Ishikawa (cell line): ENCODE results near the gene MED12L.

ENCODE experiments used
- CEBPB ChIP-seq: IDR thresholded peaks from 2 replicates; pipeline ENCODE4 v1.6.1; 2012
- CREB1 ChIP-seq: IDR thresholded peaks from 2 replicates; pipeline ENCODE4 v1.6.1; 2012; ENCODE audit warnings: low read depth
- EGR1 ChIP-seq: IDR thresholded peaks from 2 replicates; pipeline ENCODE4 v1.6.1; 2012
- EP300 ChIP-seq: IDR thresholded peaks from 2 replicates; pipeline ENCODE4 v1.6.1; 2012; ENCODE audit warnings: borderline replicate concordance
- FOXM1 ChIP-seq: IDR thresholded peaks from 2 replicates; pipeline ENCODE4 v1.6.1; 2012; ENCODE audit warnings: low read depth, borderline replicate concordance
- NFIC ChIP-seq: IDR thresholded peaks from 2 replicates; pipeline ENCODE4 v1.6.1; 2012
- RAD21 ChIP-seq: IDR thresholded peaks from 2 replicates; pipeline ENCODE4 v1.6.1; 2012; ENCODE audit warnings: low read depth
- TAF1 ChIP-seq: IDR thresholded peaks from 2 replicates; pipeline ENCODE4 v1.6.1; 2012; ENCODE audit warnings: low read depth, mild to moderate bottlenecking
- TCF12 ChIP-seq: IDR thresholded peaks from 2 replicates; pipeline ENCODE4 v1.6.1; 2012; ENCODE audit warnings: low read depth
- TEAD4 ChIP-seq: IDR thresholded peaks from 2 replicates; pipeline ENCODE4 v1.6.1; 2012
- YY1 ChIP-seq: IDR thresholded peaks from 2 replicates; pipeline ENCODE4 v1.6.1; 2012; ENCODE audit warnings: low read depth
- ZBTB7A ChIP-seq: IDR thresholded peaks from 2 replicates; pipeline ENCODE4 v1.6.1; 2012; ENCODE audit warnings: low read depth
- TF ChIP-seq, protein P1 (sequence below): IDR thresholded peaks from 2 replicates; pipeline ENCODE4 v1.6.1; 2012
- TF ChIP-seq, protein P2 (sequence below): IDR thresholded peaks from 2 replicates; pipeline ENCODE4 v1.6.1; 2012
- TF ChIP-seq, protein P3 (sequence below): IDR thresholded peaks from 2 replicates; pipeline ENCODE4 v1.6.1; 2012; ENCODE audit warnings: low read depth, mild to moderate bottlenecking

MED12L gene

DNA sequence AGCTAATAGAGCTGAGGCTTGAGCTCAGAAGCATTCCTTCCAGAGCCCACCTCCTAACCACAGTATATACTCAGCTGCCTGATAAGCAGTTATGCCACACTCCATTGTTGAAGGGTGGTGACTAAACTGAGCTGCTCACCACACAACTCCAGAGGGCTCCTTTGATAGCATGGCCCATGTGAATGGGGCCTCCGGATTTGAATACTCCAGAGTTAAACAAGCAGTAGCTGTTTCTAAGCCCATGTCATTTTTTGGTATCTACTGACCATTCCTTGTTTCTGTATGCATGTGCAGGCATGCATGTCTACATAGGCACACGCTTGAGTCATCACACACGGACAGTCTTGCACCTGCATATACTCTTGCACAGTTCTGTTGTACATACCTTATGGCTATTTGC lies 346.5 kb downstream of the MED12L start:
- no peak for TF ChIP-seq FOXM1
- TF ChIP-seq EP300 = no peak
- no peak for TF ChIP-seq YY1
- TF ChIP-seq EGR1 = no peak
- TF ChIP-seq, protein P1, sequence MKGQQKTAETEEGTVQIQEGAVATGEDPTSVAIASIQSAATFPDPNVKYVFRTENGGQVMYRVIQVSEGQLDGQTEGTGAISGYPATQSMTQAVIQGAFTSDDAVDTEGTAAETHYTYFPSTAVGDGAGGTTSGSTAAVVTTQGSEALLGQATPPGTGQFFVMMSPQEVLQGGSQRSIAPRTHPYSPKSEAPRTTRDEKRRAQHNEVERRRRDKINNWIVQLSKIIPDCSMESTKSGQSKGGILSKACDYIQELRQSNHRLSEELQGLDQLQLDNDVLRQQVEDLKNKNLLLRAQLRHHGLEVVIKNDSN = no peak
- no peak for TF ChIP-seq ZBTB7A
- TF ChIP-seq TAF1 = no peak
- TF ChIP-seq, protein P2, sequence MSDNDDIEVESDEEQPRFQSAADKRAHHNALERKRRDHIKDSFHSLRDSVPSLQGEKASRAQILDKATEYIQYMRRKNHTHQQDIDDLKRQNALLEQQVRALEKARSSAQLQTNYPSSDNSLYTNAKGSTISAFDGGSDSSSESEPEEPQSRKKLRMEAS = no peak
- no peak for TF ChIP-seq TCF12
- TF ChIP-seq CREB1 = no peak
- TF ChIP-seq RAD21 = no peak
- TF ChIP-seq CEBPB = no peak
- TF ChIP-seq, protein P3, sequence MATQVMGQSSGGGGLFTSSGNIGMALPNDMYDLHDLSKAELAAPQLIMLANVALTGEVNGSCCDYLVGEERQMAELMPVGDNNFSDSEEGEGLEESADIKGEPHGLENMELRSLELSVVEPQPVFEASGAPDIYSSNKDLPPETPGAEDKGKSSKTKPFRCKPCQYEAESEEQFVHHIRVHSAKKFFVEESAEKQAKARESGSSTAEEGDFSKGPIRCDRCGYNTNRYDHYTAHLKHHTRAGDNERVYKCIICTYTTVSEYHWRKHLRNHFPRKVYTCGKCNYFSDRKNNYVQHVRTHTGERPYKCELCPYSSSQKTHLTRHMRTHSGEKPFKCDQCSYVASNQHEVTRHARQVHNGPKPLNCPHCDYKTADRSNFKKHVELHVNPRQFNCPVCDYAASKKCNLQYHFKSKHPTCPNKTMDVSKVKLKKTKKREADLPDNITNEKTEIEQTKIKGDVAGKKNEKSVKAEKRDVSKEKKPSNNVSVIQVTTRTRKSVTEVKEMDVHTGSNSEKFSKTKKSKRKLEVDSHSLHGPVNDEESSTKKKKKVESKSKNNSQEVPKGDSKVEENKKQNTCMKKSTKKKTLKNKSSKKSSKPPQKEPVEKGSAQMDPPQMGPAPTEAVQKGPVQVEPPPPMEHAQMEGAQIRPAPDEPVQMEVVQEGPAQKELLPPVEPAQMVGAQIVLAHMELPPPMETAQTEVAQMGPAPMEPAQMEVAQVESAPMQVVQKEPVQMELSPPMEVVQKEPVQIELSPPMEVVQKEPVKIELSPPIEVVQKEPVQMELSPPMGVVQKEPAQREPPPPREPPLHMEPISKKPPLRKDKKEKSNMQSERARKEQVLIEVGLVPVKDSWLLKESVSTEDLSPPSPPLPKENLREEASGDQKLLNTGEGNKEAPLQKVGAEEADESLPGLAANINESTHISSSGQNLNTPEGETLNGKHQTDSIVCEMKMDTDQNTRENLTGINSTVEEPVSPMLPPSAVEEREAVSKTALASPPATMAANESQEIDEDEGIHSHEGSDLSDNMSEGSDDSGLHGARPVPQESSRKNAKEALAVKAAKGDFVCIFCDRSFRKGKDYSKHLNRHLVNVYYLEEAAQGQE = no peak
- TF ChIP-seq NFIC = no peak
- no peak for TF ChIP-seq TEAD4

DNA sequence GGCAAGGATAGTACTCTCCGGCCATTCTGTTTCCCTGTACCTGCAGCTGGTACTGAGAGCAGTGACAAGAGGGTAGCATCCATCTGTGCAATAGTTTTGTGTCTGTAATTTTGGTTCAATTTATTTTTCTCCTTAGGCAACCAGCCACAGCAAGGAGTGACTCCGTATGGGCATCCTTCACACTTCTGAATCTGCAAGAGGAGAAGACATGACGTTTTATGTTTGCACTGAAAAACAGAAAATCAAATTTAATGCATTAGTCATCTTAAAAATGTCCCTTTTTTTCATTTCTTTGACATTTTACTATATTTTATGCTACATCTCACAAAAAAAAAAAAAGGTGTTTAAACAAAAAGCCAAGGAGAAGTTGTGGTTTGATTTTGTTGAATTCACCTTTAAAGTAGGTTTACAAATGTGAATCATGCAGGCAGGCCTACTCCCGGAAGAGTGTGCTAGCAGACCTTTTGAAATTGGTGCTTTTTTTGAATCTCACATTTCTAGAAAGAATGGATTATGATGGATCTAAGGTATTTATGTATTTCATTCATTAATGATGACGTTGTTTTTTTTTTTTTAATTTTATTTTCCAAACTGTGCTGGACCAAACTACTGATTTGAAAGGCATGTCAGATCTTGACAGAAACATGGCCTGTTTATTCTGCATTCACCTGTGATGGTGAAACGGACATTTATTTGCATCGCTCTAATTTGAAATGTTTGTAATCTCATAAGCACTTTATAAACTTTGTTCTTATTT lies 347.3 kb downstream of the MED12L start:
- no peak for TF ChIP-seq CEBPB
- TF ChIP-seq FOXM1 = no peak
- TF ChIP-seq, protein P3 = no peak
- no peak for TF ChIP-seq ZBTB7A
- TF ChIP-seq, protein P2 = no peak
- TF ChIP-seq, protein P1 = no peak
- no peak for TF ChIP-seq EGR1
- no peak for TF ChIP-seq NFIC
- TF ChIP-seq TEAD4 = no peak
- no peak for TF ChIP-seq TCF12
- no peak for TF ChIP-seq RAD21
- no peak for TF ChIP-seq TAF1
- TF ChIP-seq EP300 = no peak

DNA sequence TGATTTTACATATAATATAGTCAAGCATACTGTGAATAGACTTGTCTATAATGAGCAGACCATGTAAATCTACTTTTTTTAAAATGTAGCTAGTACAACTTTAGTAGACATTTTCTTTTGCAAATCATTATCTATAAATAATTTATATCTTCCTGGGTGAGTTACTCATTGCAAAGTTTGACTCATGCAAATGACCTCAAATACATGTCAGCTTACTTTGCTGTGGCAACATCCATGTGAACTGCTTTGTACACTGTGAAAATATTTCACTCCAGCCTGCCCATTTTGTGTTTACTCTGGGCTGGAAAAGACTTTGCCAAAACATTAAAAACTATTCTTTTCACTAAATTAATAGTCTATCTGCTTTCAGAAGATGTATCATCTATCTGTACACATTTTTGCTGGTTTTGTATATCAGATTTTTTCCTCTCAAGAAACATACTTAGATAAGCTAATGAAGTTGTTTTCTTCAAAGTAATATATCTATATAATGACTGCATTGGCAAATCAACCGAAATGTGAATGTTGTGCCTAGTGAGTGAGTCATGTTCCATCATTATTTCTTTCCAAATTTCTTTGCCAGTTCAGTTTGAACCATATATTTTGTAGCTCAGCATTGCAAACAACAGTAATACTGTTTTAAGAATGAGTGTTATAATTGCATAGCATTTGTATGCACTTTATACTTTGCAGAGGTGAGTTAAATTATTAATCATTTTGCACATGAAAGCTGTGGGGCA lies 348.9 kb downstream of the MED12L start:
- no peak for TF ChIP-seq NFIC
- TF ChIP-seq, protein P3 = no peak
- TF ChIP-seq, protein P2 = no peak
- no peak for TF ChIP-seq CEBPB
- TF ChIP-seq ZBTB7A = no peak
- TF ChIP-seq TEAD4 = no peak
- TF ChIP-seq EP300 = no peak
- no peak for TF ChIP-seq YY1
- TF ChIP-seq RAD21 = no peak
- TF ChIP-seq TCF12 = no peak
- TF ChIP-seq, protein P1 = no peak
- TF ChIP-seq TAF1 = no peak
- TF ChIP-seq FOXM1 = no peak
- no peak for TF ChIP-seq EGR1
- no peak for TF ChIP-seq CREB1
